GM12878 (cell line): Measurements from ENCODE around the gene USP36. TPM values are rescaled to one million over a fixed set of nuclear protein-coding genes. Genes with fewer than 3 reads are reported as not detected.

Experiments used
- ATAC-seq: fragments of 200-7000 bp; cut with Tn5 transposase; 3 replicates; pipeline ENCODE4 v1.9.1; 2020; ENCODE audit warnings: mild to moderate bottlenecking, moderate library complexity
- BruUV-seq: library from RNA; stranded (reverse); fragments of 400-500 nt; replicated peaks from 2 replicates; lab custom pipeline; 2021; lab: Mats Ljungman, UMichigan
- CTCF ChIA-PET: fragments of 300-600 bp; sonication (Branson Sonifier 250); formaldehyde crosslinking; extraction: SDS; loops from one replicate; lab custom pipeline; 2021; ENCODE audit warnings: inconsistent platforms; lab: Yijun Ruan, JAX
- POLR2A ChIA-PET: fragments of 350-600 bp; formaldehyde crosslinking; extraction: SDS; loops from one replicate; lab custom pipeline; 2021; ENCODE audit warnings: inconsistent platforms; lab: Charles Lee
- RAD21 ChIA-PET: fragments of 300-600 bp; sonication (Branson Sonifier 250); formaldehyde crosslinking; loops from one replicate; lab custom pipeline; 2023; ENCODE audit warnings: antibody characterized with exemption; ENCODE audit not compliant: unreplicated experiment; lab: Charles Lee
- SMC1A ChIA-PET: fragments of 300-600 bp; sonication (Branson Sonifier 250); formaldehyde crosslinking; loops from one replicate; lab custom pipeline; 2023; ENCODE audit not compliant: unreplicated experiment, uncharacterized antibody; lab: Charles Lee
- DNase-seq: peaks from one replicate; pipeline ENCODE4 v3.0.0-alpha.2; 2011; ENCODE audit warnings: low read depth, low spot score
- FAIRE-seq: peaks from 3 replicates; lab custom pipeline; 2011; peaks lifted over from hg19 to GRCh38; lab: Jason Lieb, UNC
- H2AFZ ChIP-seq: 2 replicates; pipeline ENCODE4 v1.6.0; 2011; ENCODE audit warnings: low read depth, low read length, control low read depth; ENCODE audit not compliant: control insufficient read depth
- H3K27ac ChIP-seq: 2 replicates; pipeline ENCODE4 v1.5.1; 2011; ENCODE audit warnings: control low read depth; ENCODE audit not compliant: control insufficient read depth, insufficient read depth
- H3K27me3 ChIP-seq, 2 experiments: replicated peaks in 1 of 2; 2 replicates each; pipeline versions ENCODE4 v1.6.0 to v1.6.1; 2011; ENCODE audit warnings: low read length in 1 of 2; ENCODE audit not compliant: control insufficient read depth in 2 of 2, insufficient read depth in 2 of 2
- H3K36me3 ChIP-seq, 2 experiments: 2 replicates each; pipeline ENCODE4 v1.5.1; 2011; ENCODE audit warnings: low read length in 1 of 2; ENCODE audit not compliant: control insufficient read depth in 2 of 2, insufficient read depth in 2 of 2
- H3K4me1 ChIP-seq: 2 replicates; pipeline ENCODE4 v1.6.1; 2011; ENCODE audit warnings: mild to moderate bottlenecking, low read length, moderate library complexity, mixed read lengths; ENCODE audit not compliant: control insufficient read depth, insufficient read depth
- H3K4me2 ChIP-seq: 2 replicates; pipeline ENCODE4 v1.6.0; 2011; ENCODE audit warnings: control low read depth; ENCODE audit not compliant: control insufficient read depth, insufficient read depth
- H3K4me3 ChIP-seq: fragments of 200-600 bp; sonication (generic); 2 replicates; pipeline ENCODE4 v1.5.1; 2016
- H3K79me2 ChIP-seq: 2 replicates; pipeline ENCODE4 v1.6.0; 2011; ENCODE audit warnings: low read length; ENCODE audit not compliant: control insufficient read depth, insufficient read depth
- H3K9ac ChIP-seq: 2 replicates; pipeline ENCODE4 v1.8.0; 2011; ENCODE audit warnings: low read length, control low read depth, mixed read lengths; ENCODE audit not compliant: control insufficient read depth, insufficient read depth
- H3K9me3 ChIP-seq: replicated peaks from 3 replicates; pipeline ENCODE4 v1.5.1; 2011; ENCODE audit warnings: mild to moderate bottlenecking, low read length; ENCODE audit not compliant: control insufficient read depth, insufficient read depth
- H4K20me1 ChIP-seq: 2 replicates; pipeline ENCODE4 v1.6.0; 2011; ENCODE audit not compliant: control insufficient read depth, insufficient read depth
- SIN3A ChIP-seq: IDR thresholded peaks from 2 replicates; pipeline ENCODE4 v1.6.1; 2012; ENCODE audit warnings: low read depth, low read length, improper control_type of control experiment
- YBX1 ChIP-seq: fragments of 450-650 bp; IDR thresholded peaks from 2 replicates; pipeline ENCODE4 v1.6.1; 2016; ENCODE audit warnings: antibody characterized with exemption
- ZZZ3 ChIP-seq: IDR thresholded peaks from 2 replicates; pipeline ENCODE4 v1.6.1; 2011; ENCODE audit warnings: low read depth; ENCODE audit not compliant: control insufficient read depth, insufficient read length
- WGBS: methylation state at CpG from one replicate; pipeline ENCODE4 v1.1.6; 2016; ENCODE audit warnings: low lambda C conversion rate; ENCODE audit not compliant: insufficient replicate concordance, insufficient coverage; ENCODE audit errors: missing lambda C conversion rate; 5-methylcytosine and 5-hydroxymethylcytosine counted together
- in situ Hi-C: fragments of 300-500 bp; cut with MboI; formaldehyde crosslinking; loops from 9 replicates; pipeline ENCODE4 v1.14.3; 2018; ENCODE audit warnings: mixed read lengths
- intact Hi-C: fragments of 100-400 bp; cut with micrococcal nuclease; formaldehyde crosslinking; loops from one replicate; pipeline ENCODE4 v1.14.2; 2022; ENCODE audit not compliant: unreplicated experiment
- polyA plus RNA-seq, 11 experiments: library from polyadenylated mRNA; depleted of rRNA in 4 of 11; unstranded in 6 of 11; stranded (reverse) in 5 of 11; fragments of >200 nt; fragmentation: Nextera tagmentation in 4 of 11; fragmentation: Illumina TruSeq in 1 of 11; extraction: Ambion mirVana in 4 of 11; extraction: Trizol in 1 of 11; gene quantifications; 1 replicate in 1 of 11; 2 replicates in 10 of 11; pipeline versions ENCODE4 v1.2.1 to v1.2.3, GENCODE V29; 2011 to 2016; ENCODE audit warnings: inconsistent platforms in 2 of 11, missing spikeins in 2 of 11, low read depth in 1 of 11
- total RNA-seq, 4 experiments: library from RNA; depleted of rRNA in 3 of 4; stranded (reverse); fragments of >200 nt in 3 of 4; fragmentation: Illumina TruSeq in 1 of 4; extraction: Trizol in 1 of 4; gene quantifications; 2 replicates each; pipeline versions ENCODE4 v1.2.1 to v1.2.3, GENCODE V29; 2013 to 2021
- TF ChIP-seq, protein P1 (sequence below), 3 experiments: IDR thresholded peaks in 2 of 3; conservative IDR thresholded peaks in 1 of 3; 2 replicates each; pipeline ENCODE4 v1.5.1; 2011; ENCODE audit warnings: low read depth in 3 of 3, low read length in 3 of 3, mild to moderate bottlenecking in 3 of 3, control low read depth in 2 of 3, moderate library complexity in 2 of 3, inconsistent platforms in 1 of 3, mixed read lengths in 1 of 3; ENCODE audit not compliant: control insufficient read depth in 2 of 3, insufficient read depth in 1 of 3; ENCODE audit errors: extremely low read depth in 1 of 3

USP36 gene
- total and polyA plus RNA-seq, 10 of the 15 experiments (the other 5 are each of a cell fraction or from before 2014, with no cell fraction given), result 7.2 to 65.7 (median 33.6) TPM

- TF ChIP-seq, protein P1, sequence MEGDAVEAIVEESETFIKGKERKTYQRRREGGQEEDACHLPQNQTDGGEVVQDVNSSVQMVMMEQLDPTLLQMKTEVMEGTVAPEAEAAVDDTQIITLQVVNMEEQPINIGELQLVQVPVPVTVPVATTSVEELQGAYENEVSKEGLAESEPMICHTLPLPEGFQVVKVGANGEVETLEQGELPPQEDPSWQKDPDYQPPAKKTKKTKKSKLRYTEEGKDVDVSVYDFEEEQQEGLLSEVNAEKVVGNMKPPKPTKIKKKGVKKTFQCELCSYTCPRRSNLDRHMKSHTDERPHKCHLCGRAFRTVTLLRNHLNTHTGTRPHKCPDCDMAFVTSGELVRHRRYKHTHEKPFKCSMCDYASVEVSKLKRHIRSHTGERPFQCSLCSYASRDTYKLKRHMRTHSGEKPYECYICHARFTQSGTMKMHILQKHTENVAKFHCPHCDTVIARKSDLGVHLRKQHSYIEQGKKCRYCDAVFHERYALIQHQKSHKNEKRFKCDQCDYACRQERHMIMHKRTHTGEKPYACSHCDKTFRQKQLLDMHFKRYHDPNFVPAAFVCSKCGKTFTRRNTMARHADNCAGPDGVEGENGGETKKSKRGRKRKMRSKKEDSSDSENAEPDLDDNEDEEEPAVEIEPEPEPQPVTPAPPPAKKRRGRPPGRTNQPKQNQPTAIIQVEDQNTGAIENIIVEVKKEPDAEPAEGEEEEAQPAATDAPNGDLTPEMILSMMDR (IDR thresholded peaks at IDR 0.05 in 2 of 3, conservative IDR thresholded peaks at IDR 0.05 in 1 of 3; ENCODE audit: control insufficient read depth in 2 of 3, extremely low read depth in 1 of 3, insufficient read depth in 1 of 3, low read depth in 3 of 3, low read length in 3 of 3), result no peak
Observed at GRCh38 chr17:78873519-78874340, 33.1 kb upstream of the USP36 start (continued).

GRCh38 chr17:78872486-78872885, 31.9 kb upstream of the USP36 start:
- H4K20me1 ChIP-seq, result no peaks in the 10 kb centered on the region
- no peaks in the 10 kb centered on the region for H3K79me2 ChIP-seq
- H2AFZ ChIP-seq, result no peak overlapping the region
- no peak for TF ChIP-seq ZZZ3
- no peak for TF ChIP-seq YBX1
- no peak for TF ChIP-seq SIN3A
- no TSS peak for BruUV-seq
- intact Hi-C loops (no loop called here), in situ Hi-C loops (no loop called here)
- CTCF ChIA-PET, result no interaction called here
- DNase-seq, result no peak
- WGBS, result 47% methylated on average over 6 of the region's 6 CpGs
- SMC1A ChIA-PET, result no interaction called here
- H3K27ac ChIP-seq, result no peak overlapping the region
- ATAC-seq, result no peak
- POLR2A ChIA-PET, result no interaction called here
- RAD21 ChIA-PET, result no interaction called here
- H3K27me3 ChIP-seq, result no peaks in the 10 kb centered on the region
- no peaks in the 10 kb centered on the region for H3K36me3 ChIP-seq
- FAIRE-seq, result no peak
- H3K9ac ChIP-seq, result no peak overlapping the region
- no peaks in the 10 kb centered on the region for H3K4me1 ChIP-seq
- H3K9me3 ChIP-seq, result no peaks in the 10 kb centered on the region
- no peak overlapping the region for H3K4me2 ChIP-seq
- no peak overlapping the region for H3K4me3 ChIP-seq
